UCSD-AML1 (cell line): ENCODE data around the gene LATS2.

ENCODE experiments used
- DNase-seq: peaks from one replicate; lab custom pipeline; 2025; ENCODE audit not compliant: unreplicated experiment; lab: John Stamatoyannopoulos, UW

Gene LATS2

DNA sequence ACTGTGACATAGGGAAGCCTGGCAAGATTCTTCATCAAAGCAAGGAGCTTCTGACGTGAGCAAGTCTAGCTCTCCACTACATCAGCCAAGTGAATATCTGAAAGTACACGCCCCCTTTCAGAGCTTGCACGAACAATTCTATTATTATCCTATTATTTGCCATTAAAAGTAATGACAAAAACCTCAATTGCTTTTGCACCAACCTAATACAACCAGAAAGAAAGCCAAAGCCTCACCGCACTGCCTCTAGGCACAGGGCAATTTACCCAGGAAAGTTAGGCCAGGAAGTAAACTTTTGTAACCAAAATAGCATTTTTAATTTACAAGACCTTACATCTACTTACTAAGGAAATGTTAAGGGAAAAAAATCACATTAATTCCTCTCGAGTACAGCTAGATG lies 41.2 kb downstream of the LATS2 start:
- DNase-seq, result no peak

DNA sequence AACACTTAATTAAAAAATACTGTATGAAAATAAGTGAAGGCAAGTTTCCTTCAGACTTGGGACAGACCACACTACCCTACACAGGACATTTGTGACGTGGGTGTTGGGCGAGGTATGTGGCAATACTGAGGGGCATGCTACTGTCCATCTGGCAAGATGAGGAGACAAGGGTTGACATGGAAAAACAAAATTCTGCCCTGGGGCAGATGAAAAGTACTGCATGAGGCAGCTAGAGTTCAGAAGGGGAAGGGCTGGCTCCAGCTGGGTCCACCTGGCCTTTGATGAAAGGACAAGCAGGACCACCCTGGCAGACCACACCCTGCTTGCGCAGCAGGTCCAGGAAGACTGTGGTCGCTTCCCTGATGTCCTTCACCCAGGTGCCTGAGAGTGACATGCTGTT lies 43.2 kb downstream of the LATS2 start:
- DNase-seq, result no peak

DNA sequence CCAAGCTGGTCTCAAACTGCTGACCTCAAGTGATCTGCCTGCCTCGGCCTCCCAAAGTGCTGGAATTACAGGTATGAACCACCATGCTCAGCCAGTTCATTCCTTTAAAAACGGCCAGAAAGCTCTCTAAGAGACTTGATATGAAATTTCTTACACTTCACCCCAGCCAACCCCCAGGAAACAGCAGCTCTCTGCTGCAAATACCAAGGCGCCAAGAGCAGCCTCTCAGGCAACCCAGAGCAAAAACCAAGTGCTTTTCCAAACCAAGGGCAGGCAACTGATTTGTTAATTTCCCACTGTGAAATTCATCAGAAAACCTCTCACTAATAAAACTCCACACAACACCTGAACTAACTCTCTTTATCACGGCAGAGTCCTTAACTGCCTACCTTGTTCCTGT lies 44.9 kb downstream of the LATS2 start:
- no peak for DNase-seq

GRCh38 chr13:21015284-21015683 lies 46.1 kb downstream of the LATS2 start:
- DNase-seq, result no peak

GRCh38 chr13:21014502-21015170 lies 46.8 kb downstream of the LATS2 start:
- no peak for DNase-seq

GRCh38 chr13:21014139-21014501 lies 47.3 kb downstream of the LATS2 start:
- DNase-seq, result no peak

GRCh38 chr13:21013682-21014038 lies 47.7 kb downstream of the LATS2 start:
- DNase-seq, result no peak

DNA sequence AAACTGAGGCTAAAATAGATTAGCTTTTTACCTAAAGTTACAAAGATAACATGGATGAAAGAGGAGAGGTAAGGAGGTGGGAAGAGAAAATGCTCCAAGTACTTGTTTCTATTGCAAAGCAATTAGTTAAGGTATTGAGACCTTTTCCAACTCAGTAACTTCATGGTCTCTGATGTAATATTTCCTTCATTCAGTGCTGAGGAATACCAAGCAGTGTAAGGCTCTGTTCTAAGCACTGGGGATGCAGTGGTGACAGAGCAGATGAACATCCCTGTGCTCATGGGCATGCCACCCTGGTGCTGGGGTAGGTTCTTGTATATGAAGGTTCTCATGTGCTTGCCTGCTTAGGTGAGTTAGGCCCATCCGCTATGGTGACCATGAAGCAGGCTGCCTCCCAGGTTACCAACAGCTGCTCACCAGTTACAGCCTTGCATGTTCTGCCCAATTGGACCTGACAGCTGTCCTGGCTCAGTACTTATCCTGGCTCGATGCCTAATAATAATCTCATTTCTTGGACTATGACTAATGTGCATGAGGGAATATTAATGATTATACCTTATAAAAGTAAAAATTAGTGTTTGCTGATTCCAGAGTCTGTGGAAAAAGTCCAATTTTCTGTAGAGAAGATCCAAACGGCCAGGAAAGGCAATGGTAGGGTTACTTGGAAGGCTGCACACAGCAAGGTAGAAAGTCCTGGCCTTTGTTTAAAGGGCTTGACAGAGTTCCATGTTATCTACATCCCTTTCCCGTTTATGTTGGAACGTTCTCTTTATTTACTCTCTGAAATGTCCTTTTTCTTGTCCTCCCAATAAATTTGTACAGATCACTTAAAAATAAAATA lies 48.3 kb downstream of the LATS2 start:
- no peak for DNase-seq

GRCh38 chr13:21012211-21012610 lies 49.2 kb downstream of the LATS2 start:
- DNase-seq, result no peak

GRCh38 chr13:21011378-21011777 lies 50.0 kb downstream of the LATS2 start:
- DNase-seq, result no peak

GRCh38 chr13:21010621-21011020 lies 50.8 kb downstream of the LATS2 start:
- no peak for DNase-seq

GRCh38 chr13:21009036-21009435 lies 52.4 kb downstream of the LATS2 start:
- no peak for DNase-seq

DNA sequence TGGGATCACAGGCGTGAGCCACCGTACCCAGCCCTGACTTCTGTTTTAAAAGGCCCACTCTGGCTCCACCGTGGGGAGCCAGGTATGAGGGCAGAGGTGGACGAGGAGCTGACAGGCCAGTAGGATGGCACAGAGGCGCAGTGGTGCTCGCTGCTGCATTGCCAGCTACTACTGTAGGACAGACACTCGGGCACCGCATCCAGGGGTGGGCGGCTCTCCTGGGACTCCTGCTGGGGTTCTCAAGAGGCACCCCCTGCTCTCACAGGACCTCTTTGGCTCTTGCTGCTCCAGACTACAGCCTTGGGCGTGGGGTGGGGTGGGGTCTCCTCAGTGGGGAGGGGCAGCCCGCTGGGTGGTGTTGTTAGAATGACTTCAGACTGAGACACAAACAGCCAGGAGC lies 53.4 kb downstream of the LATS2 start:
- no peak for DNase-seq

- DNase-seq, result no peak
These were observed 55.0 kb downstream of the LATS2 start for GRCh38 chr13:21006141-21007005.

DNA sequence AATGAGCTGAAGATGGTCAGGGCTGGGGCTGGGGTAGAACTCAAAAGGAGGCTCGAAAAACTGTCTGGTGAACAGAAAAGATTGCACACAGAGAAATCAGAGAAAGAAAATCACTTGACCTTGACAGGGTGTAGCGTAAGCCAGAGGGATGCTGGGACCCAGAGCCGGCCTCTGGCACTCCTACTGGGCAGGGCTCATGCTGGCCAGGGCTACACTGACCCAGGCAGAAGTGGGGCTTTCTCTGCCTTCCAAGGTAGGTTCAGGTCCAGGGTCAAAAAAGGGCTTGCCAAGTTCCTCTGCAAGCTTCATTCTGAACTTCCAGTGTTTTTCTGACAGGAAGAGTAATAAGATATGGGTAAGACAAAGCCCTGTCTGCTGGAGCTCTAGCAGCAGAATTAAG lies 56.2 kb downstream of the LATS2 start:
- DNase-seq, result no peak

DNA sequence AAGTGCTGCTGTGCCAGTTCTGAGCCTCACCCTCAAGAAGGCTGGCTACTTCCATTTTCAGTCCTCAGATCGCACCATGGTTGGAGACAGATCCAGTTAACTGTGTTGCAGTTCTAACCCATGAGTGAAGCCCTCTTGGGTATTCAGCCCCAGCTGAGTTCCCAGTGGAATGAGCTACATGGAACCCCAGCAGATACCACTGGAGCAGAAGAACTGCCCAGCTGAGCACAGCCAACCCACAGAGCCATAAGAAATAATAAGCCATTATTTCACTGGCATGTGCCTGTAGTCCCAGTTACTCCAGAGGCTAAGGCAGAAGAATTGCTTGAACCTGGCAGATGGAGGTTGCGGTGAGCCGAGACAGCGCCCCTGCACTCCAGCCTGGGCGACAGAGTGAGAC lies 59.9 kb downstream of the LATS2 start:
- no peak for DNase-seq

- no peak for DNase-seq
These were observed 60.7 kb downstream of the LATS2 start for GRCh38 chr13:21000647-21001046.

DNA sequence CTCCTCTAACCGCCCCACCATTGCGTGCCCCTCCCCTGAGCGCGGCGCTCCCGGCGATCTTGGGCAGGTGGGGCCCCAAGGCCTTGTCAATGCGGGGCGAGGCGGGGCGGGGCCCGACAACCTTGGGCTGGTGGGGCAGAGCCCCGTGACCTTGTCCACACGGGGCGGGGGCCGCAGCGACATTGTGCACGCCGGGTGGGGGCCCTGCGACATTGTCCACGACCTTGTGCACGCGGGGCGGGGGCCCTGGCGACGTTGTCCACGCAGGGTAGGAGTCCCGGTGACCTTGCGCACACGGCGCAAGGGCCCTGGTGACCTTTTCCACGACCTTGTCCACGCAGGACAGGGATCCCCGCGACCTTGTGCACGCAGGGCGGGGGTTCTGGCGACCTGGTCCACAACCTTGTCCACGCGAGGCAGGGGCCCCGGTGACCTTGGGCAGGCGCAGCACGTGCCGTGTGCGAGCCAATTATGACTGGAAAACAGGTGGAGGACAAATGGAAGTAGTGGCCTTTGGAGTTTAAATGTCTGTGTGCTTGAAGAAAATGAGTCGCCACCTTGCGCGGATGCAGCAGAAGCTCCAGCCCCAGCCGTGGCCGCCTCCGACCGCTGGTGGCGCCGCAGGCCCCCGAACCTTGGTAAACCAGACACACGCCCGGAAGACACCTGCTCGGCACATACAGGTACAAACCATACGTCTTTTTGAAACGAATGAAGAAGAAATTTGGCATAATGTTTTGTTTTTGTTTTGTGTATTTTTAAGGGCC lies 62.6 kb downstream of the LATS2 start:
- no peak for DNase-seq

DNA sequence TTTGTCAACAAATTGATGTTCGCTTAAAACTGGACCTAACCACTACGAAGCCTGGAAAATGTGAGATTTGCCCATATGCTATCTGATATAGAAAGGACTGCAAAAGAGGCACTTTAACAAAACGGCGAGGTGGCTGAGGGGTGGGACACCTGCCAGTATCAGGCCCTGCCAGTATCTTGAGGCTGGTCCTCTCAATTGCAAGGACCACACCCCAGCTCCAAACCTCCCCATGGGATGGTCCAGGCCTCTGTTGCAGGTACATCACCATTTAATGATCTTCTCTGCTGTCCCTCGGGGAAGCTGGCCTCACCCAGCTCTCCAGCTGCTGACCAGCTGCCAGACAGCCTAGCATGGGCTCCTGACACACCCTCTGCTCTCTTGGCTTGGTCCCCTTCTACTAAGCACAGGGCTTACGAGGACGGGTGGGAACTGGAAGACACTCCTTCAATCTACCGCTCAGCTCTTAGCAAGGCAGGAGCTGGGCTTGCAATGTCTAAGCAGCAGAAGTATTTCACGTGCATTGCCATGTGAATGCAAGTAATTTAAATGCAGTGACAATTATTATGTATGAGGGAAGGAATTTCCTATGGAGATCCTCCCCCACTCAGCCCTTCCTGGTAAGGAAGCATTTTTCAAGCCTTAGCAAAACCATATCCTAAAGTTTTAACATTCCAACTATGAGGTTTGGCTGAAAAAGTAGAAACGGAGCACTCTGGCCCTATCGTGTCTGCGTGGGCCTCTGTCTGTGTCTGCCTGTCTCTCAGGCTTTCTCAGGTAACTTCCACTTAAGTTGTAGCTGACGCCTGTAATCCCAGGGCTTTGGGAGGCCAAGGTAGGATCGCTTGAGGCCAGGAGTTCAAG lies 63.9 kb downstream of the LATS2 start:
- DNase-seq, result no peak

DNA sequence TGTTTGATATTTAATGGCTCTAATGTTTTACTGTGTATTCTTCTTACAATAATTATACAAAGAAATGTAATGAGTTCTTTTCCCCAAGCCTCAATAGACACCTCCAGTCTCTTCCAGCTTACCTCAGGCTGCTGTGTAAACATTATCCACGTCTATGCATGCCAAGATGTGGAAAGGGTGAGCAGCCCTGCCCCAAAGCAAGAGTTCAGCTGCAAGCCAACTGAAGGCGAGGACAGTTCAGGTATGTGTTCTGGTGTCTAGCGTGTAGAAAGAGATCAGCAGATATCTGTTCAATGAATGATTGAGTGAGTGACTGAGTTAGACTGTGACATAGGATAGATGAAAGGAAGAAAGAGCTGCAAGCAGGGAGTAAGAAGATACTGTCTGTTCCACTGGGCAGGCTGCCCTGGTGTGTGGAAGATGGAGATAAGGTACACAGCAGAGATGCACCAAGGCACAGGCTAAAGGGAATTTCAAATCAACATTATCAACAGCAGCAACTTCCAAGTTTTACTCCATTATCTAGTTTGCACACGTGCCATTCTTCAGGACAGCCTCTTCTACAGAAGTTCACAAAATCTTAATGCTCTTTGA lies 66.0 kb downstream of the LATS2 start:
- no peak for DNase-seq
